CD4-positive, alpha-beta T cell treated with Interferon gamma for 1 hour (primary cell): Measurements from ENCODE around the gene CPA5.

ENCODE experiments used
- DNase-seq: peaks from one replicate; pipeline ENCODE4 v3.0.0-alpha.2; 2020

CPA5 gene

GRCh38 chr7:130333832-130334231, 10.8 kb upstream of the CPA5 start:
- DNase-seq, result no peak

- DNase-seq, result no peak
Measured at GRCh38 chr7:130334274-130334673, 10.3 kb upstream of the CPA5 start.

GRCh38 chr7:130337410-130337971, 7.1 kb upstream of the CPA5 start:
- DNase-seq, result no peak

GRCh38 chr7:130338233-130338632, 6.4 kb upstream of the CPA5 start:
- no peak for DNase-seq

- DNase-seq, result no peak
Measured at GRCh38 chr7:130341882-130342281, 2.7 kb upstream of the CPA5 start.

- no peak for DNase-seq
Measured at GRCh38 chr7:130342701-130343380, 1.8 kb upstream of the CPA5 start.

- DNase-seq, result no peak
Measured at GRCh38 chr7:130345136-130345535, 520 bp downstream of the CPA5 start.

- no peak for DNase-seq
Measured at GRCh38 chr7:130345725-130346124, 1.1 kb downstream of the CPA5 start.

- DNase-seq, result no peak
Measured at GRCh38 chr7:130346177-130346905, 1.7 kb downstream of the CPA5 start.

GRCh38 chr7:130346941-130347340, 2.3 kb downstream of the CPA5 start:
- no peak for DNase-seq

GRCh38 chr7:130349911-130350782, 5.5 kb downstream of the CPA5 start:
- no peak for DNase-seq

GRCh38 chr7:130350945-130351790, 6.6 kb downstream of the CPA5 start:
- DNase-seq, result no peak

- no peak for DNase-seq
Measured at GRCh38 chr7:130351791-130352090, 7.1 kb downstream of the CPA5 start.

- DNase-seq, result no peak
Measured at GRCh38 chr7:130352194-130353074, 7.8 kb downstream of the CPA5 start.

- no peak for DNase-seq
Measured at GRCh38 chr7:130353196-130353595, 8.6 kb downstream of the CPA5 start.

GRCh38 chr7:130356121-130356875, 11.7 kb downstream of the CPA5 start:
- no peak for DNase-seq

- DNase-seq, result no peak
Measured at GRCh38 chr7:130356876-130357611, 12.4 kb downstream of the CPA5 start.

- no peak for DNase-seq
Measured at GRCh38 chr7:130358471-130358870, 13.9 kb downstream of the CPA5 start.

GRCh38 chr7:130359276-130359857, 14.8 kb downstream of the CPA5 start:
- DNase-seq, result no peak

- DNase-seq, result no peak
Measured at GRCh38 chr7:130360518-130360917, 15.9 kb downstream of the CPA5 start.
